ENCODE results near the gene ATXN1.

DNA sequence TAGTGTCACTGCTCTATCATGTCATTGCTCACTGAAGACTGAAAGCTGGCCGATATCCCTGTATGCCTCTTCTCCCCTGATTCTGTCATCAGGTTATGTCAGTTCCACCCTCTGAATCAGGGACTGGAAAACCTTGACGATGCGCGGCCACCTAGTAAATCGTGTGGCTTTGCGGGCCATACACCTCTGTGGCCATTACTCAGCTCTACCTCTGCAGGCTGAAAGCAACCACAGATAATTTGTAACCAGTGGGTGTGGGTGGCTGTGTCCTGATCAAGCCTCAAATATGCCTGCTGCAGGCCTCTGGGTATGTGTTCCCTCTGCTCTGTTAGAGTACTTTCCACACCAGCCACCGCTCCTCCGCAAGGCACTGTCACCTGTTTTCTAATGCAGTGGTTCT lies 417.7 kb downstream of the ATXN1 start:
- TF ChIP-seq, protein P1, sequence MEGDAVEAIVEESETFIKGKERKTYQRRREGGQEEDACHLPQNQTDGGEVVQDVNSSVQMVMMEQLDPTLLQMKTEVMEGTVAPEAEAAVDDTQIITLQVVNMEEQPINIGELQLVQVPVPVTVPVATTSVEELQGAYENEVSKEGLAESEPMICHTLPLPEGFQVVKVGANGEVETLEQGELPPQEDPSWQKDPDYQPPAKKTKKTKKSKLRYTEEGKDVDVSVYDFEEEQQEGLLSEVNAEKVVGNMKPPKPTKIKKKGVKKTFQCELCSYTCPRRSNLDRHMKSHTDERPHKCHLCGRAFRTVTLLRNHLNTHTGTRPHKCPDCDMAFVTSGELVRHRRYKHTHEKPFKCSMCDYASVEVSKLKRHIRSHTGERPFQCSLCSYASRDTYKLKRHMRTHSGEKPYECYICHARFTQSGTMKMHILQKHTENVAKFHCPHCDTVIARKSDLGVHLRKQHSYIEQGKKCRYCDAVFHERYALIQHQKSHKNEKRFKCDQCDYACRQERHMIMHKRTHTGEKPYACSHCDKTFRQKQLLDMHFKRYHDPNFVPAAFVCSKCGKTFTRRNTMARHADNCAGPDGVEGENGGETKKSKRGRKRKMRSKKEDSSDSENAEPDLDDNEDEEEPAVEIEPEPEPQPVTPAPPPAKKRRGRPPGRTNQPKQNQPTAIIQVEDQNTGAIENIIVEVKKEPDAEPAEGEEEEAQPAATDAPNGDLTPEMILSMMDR (IDR thresholded peaks at IDR 0.05), result no peak
- TF ChIP-seq POLR2A (IDR thresholded peaks at IDR 0.05), result no peak

All from transverse colon (tissue), 3 donors.